ENCODE data around the gene FANCM.

The FANCM gene

GRCh38 chr14:45096218-45096617 lies 39.5 kb upstream of the FANCM start:
- no peak overlapping the region for H3K4me3 Mint-ChIP-seq
- H3K27me3 Mint-ChIP-seq (ENCODE audit: low read depth, poor library complexity): no peaks in the 10 kb centered on the region
- peaks cover 9% of the 10 kb centered on the region for H3K4me1 Mint-ChIP-seq
- no peaks in the 10 kb centered on the region for H3K9me3 Mint-ChIP-seq
- peaks cover 78% of the 10 kb centered on the region for H3K36me3 Mint-ChIP-seq (ENCODE audit: low read depth)
- no peak for TF ChIP-seq CTCF (IDR thresholded peaks at IDR 0.05)
- no peak for DNase-seq
- no peak overlapping the region for H3K27ac Mint-ChIP-seq

DNA sequence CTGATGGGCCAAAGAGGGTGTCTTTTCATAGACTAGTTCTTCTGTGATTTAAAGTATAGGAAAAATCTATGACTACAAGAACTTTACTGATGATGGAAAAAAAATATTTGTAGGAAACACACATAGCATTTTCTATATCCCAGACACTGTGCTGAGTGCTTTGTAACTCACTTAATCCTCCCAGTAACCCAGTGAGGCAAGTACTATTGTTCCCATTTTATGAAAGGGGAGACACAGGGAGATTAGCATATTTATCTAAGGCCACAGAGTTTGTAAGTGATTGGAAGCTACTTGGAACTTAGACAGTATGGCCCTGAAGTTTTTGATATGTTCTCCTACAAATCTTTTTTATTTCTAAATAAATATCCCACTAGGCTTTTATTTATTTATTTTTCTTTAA lies 31.9 kb upstream of the FANCM start:
- Mint-ChIP-seq H3K9me3 (no peaks in the 10 kb centered on the region), H3K36me3 (ENCODE audit: low read depth) (peaks cover 79% of the 10 kb centered on the region)

DNA sequence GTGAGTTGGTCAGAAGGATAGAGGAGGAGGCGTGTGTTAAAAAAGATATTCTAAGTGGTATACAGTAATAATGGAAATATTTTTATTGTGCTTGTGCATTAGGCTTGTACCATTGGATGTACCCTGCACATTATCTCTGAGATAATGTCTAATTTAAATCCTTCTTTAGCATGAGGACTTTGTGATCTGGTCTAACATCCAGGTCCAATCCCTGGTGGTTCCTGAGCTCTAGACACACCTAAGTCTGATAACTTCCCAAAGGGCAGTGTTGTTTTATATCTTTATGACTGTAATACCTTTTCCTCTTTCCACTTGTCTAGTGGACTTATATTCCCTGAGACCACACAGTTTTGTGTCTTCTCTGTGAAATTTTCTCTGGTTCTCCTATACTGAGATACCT lies 31.2 kb upstream of the FANCM start:
- no peak overlapping the region for H3K4me3 Mint-ChIP-seq
- no peak overlapping the region for H3K27ac Mint-ChIP-seq
- no peaks in the 10 kb centered on the region for H3K27me3 Mint-ChIP-seq (ENCODE audit: low read depth, poor library complexity)
- peaks cover 13% of the 10 kb centered on the region for H3K4me1 Mint-ChIP-seq
- no peaks in the 10 kb centered on the region for H3K9me3 Mint-ChIP-seq
- no peak for DNase-seq
- no peak for TF ChIP-seq CTCF (IDR thresholded peaks at IDR 0.05)
- H3K36me3 Mint-ChIP-seq (ENCODE audit: low read depth): peaks cover 76% of the 10 kb centered on the region

More for the DNA sequence above, 31.9 kb upstream of the FANCM start:
- Mint-ChIP-seq H3K4me1 (peaks cover 13% of the 10 kb centered on the region), H3K27ac (no peak overlapping the region), H3K4me3 (no peak overlapping the region), H3K27me3 (ENCODE audit: low read depth, poor library complexity) (no peaks in the 10 kb centered on the region)
- DNase-seq: no peak
- TF ChIP-seq CTCF (IDR thresholded peaks at IDR 0.05): no peak

DNA sequence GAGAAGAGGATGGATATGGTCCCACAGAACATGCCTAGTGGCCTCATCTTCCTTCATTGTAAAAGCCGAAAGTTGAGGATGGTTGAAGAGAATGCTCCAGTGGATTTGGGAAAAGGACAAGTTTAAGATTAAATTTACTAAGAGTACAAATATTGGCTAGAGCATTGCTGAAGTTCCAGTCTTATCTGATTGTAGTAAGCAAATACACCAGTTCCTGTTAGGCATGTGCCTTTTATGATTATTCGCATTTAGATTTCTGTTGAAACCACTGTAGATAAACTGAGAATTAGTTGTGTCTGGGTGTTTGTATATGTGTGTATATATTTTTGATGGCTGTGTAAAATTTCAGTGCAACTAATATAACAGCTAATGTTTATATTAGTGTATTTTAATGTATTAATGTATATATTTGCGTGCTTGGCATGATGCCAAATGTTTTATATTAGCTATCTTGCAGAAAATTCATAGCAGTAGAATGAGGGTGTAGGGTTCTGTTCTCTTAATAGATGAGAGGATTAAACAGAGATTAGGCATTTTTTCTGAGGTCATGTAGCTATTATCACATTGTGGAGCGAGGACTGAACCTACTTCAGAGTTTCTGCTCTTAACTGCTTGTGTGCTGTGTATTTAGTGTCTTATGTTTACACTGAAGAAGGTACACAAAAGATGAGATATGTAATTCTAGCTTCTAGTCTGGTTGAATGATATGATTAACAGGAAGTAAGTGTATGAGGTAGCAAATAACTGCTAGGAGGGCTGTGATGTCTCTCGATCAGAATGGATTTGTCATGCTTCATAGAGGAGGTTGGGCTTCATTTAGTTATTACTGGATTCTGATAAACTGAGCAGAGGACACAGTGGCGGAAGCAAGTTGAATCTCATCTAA lies 22.6 kb upstream of the FANCM start:
- Mint-ChIP-seq H3K36me3 (ENCODE audit: low read depth) (peaks cover 58% of the 10 kb centered on the region), H3K27me3 (ENCODE audit: low read depth, poor library complexity) (no peaks in the 10 kb centered on the region), H3K4me3 (no peak overlapping the region), H3K9me3 (no peaks in the 10 kb centered on the region), H3K4me1 (no peaks in the 10 kb centered on the region), H3K27ac (peak overlapping the region; percentile 73)
- DNase-seq: no peak
- TF ChIP-seq CTCF (IDR thresholded peaks at IDR 0.05): no peak

- DNase-seq: no peak
Measured at GRCh38 chr14:45114327-45114726, 21.4 kb upstream of the FANCM start.

More at GRCh38 chr14:45114327-45114726, 21.4 kb upstream of the FANCM start:
- TF ChIP-seq CTCF (IDR thresholded peaks at IDR 0.05): no peak
- Mint-ChIP-seq H3K4me1 (no peaks in the 10 kb centered on the region), H3K27me3 (ENCODE audit: low read depth, poor library complexity) (no peaks in the 10 kb centered on the region), H3K4me3 (no peak overlapping the region), H3K36me3 (ENCODE audit: low read depth) (peaks cover 57% of the 10 kb centered on the region), H3K27ac (no peak overlapping the region), H3K9me3 (no peaks in the 10 kb centered on the region)
